IPS-NIHi11 (cell line): ENCODE measurements around the gene PSD.
"Not testable (repeated sequence)": the region's sequence is repeated elsewhere in the genome, so short reads cannot be mapped to it uniquely, and the experiment has no call there.

Experiments used
- DNase-seq: peaks from one replicate; pipeline ENCODE4 v3.0.0; 2012; ENCODE audit warnings: mixed read lengths, low spot score

The PSD gene

GRCh38 chr10:102418622-102419268, at the start of gene PSD:
TSS of gene PSD (minus strand) at chr10:102418785. CDS start at chr10:102417038, 1,747 bp downstream.
- DNase-seq, result peak; percentile 64

GRCh38 chr10:102467971-102468438, 49.4 kb upstream of the PSD start:
- DNase-seq, result no peak

GRCh38 chr10:102467318-102467717, 48.7 kb upstream of the PSD start:
- DNase-seq, result no peak

GRCh38 chr10:102465466-102465865, 46.9 kb upstream of the PSD start:
- DNase-seq, result no peak

GRCh38 chr10:102463983-102464382, 45.4 kb upstream of the PSD start:
- DNase-seq, result no peak

GRCh38 chr10:102462512-102463054, 44.0 kb upstream of the PSD start:
- no peak for DNase-seq

- peak; percentile 100 for DNase-seq
Observed at GRCh38 chr10:102461187-102462054, 42.8 kb upstream of the PSD start.

- no peak for DNase-seq
Observed at GRCh38 chr10:102460836-102461186, 42.2 kb upstream of the PSD start.

- DNase-seq, result no peak
Observed at GRCh38 chr10:102458656-102459055, 40.1 kb upstream of the PSD start.

- no peak for DNase-seq
Observed at GRCh38 chr10:102457591-102458150, 39.1 kb upstream of the PSD start.

- DNase-seq, result no peak
Observed at GRCh38 chr10:102455893-102456471, 37.4 kb upstream of the PSD start.

- not testable (repeated sequence) for DNase-seq
Observed at GRCh38 chr10:102454662-102455487, 36.3 kb upstream of the PSD start.

- no peak for DNase-seq
Observed at GRCh38 chr10:102453502-102453901, 34.9 kb upstream of the PSD start.

- no peak for DNase-seq
Observed at GRCh38 chr10:102452672-102453340, 34.2 kb upstream of the PSD start.

- DNase-seq, result no peak
Observed at GRCh38 chr10:102451105-102451969, 32.8 kb upstream of the PSD start, which contains the start of gene C10orf95. TSS of gene C10orf95 (minus strand) at chr10:102451543. CDS start at chr10:102451093, 450 bp downstream.

- DNase-seq, result peak; percentile 87
Observed at GRCh38 chr10:102450374-102451104, 32.0 kb upstream of the PSD start.

- DNase-seq, result no peak
Observed at GRCh38 chr10:102450124-102450373, 31.5 kb upstream of the PSD start.

- peak; percentile 55 for DNase-seq
Observed at GRCh38 chr10:102449321-102450123, 30.9 kb upstream of the PSD start.
